OCI-LY1 (cell line): ENCODE data around the gene C18orf63.

Experiments used
- H2AFZ ChIP-seq: fragments of 200-600 bp; sonication (generic), shearing (Covaris generic); 2 replicates; pipeline ENCODE4 v1.6.0; 2014; ENCODE audit warnings: antibody characterized with exemption, mild to moderate bottlenecking, low read length
- H3F3A ChIP-seq: fragments of 200-600 bp; sonication (generic), shearing (Covaris generic); 2 replicates; pipeline ENCODE4 v1.6.0; 2014; ENCODE audit warnings: mild to moderate bottlenecking, antibody characterized with exemption, low read length, moderate library complexity; ENCODE audit not compliant: insufficient read depth
- H3K27ac ChIP-seq: fragments of 200-600 bp; sonication (generic); 2 replicates; pipeline ENCODE4 v1.5.1; 2014; ENCODE audit warnings: low read length, mixed run types, mild to moderate bottlenecking, low read depth; ENCODE audit not compliant: poor library complexity, severe bottlenecking
- H3K27me3 ChIP-seq: fragments of 200-600 bp; sonication (generic); 2 replicates; pipeline ENCODE4 v1.6.0; 2014; ENCODE audit warnings: antibody characterized with exemption, mild to moderate bottlenecking, low read length, moderate library complexity; ENCODE audit not compliant: insufficient read depth
- H3K36me3 ChIP-seq: fragments of 200-600 bp; sonication (generic); 2 replicates; pipeline ENCODE4 v1.6.1; 2014; ENCODE audit warnings: mild to moderate bottlenecking, antibody characterized with exemption, low read length, moderate library complexity, mixed read lengths; ENCODE audit not compliant: insufficient read depth
- H3K4me1 ChIP-seq: fragments of 200-600 bp; sonication (generic); 2 replicates; pipeline ENCODE4 v1.5.1; 2014; ENCODE audit warnings: mild to moderate bottlenecking, low read length, moderate library complexity; ENCODE audit not compliant: insufficient read depth, severe bottlenecking
- H3K4me2 ChIP-seq: fragments of 200-600 bp; sonication (generic), shearing (Covaris generic); 2 replicates; pipeline ENCODE4 v1.6.1; 2014; ENCODE audit warnings: low read length
- H3K4me3 ChIP-seq: fragments of 200-600 bp; sonication (generic); 2 replicates; pipeline ENCODE4 v1.5.1; 2014; ENCODE audit warnings: low read length, low read depth, mild to moderate bottlenecking, mixed read lengths; ENCODE audit not compliant: poor library complexity, severe bottlenecking
- H3K79me2 ChIP-seq: fragments of 200-600 bp; shearing (Covaris generic); 2 replicates; pipeline ENCODE4 v1.6.1; 2016; ENCODE audit warnings: mixed run types, low read length, mixed read lengths; ENCODE audit not compliant: insufficient read depth
- H3K9ac ChIP-seq: fragments of 200-600 bp; sonication (generic), shearing (Covaris generic); 2 replicates; pipeline ENCODE4 v1.6.1; 2014; ENCODE audit warnings: mild to moderate bottlenecking, low read length, mixed read lengths
- H3K9me2 ChIP-seq: fragments of 200-600 bp; sonication (generic), shearing (Covaris generic); 2 replicates; pipeline ENCODE4 v1.6.1; 2014; ENCODE audit warnings: low read depth, mild to moderate bottlenecking, low read length, mixed read lengths
- H3K9me3 ChIP-seq: fragments of 200-600 bp; shearing (Covaris generic); 2 replicates; pipeline ENCODE4 v1.6.1; 2014; ENCODE audit warnings: low read length, mixed read lengths
- H4K20me1 ChIP-seq: fragments of 200-600 bp; sonication (generic), shearing (Covaris generic); 2 replicates; pipeline ENCODE4 v1.6.0; 2016; ENCODE audit warnings: mild to moderate bottlenecking, low read length; ENCODE audit not compliant: insufficient read depth
- EZH2 ChIP-seq: fragments of 200-600 bp; sonication (generic), shearing (Covaris generic); IDR thresholded peaks from 2 replicates; pipeline ENCODE4 v1.8.0; 2017; ENCODE audit warnings: borderline replicate concordance, mixed run types, mild to moderate bottlenecking, antibody characterized with exemption, low read length, moderate library complexity, mixed read lengths
- TF ChIP-seq, protein P1 (sequence below): fragments of 200-600 bp; sonication (generic), shearing (Covaris generic); IDR thresholded peaks from 2 replicates; pipeline ENCODE4 v1.5.1; 2017; ENCODE audit warnings: mild to moderate bottlenecking, antibody characterized with exemption, low read length, moderate library complexity, mixed read lengths

Gene C18orf63

DNA sequence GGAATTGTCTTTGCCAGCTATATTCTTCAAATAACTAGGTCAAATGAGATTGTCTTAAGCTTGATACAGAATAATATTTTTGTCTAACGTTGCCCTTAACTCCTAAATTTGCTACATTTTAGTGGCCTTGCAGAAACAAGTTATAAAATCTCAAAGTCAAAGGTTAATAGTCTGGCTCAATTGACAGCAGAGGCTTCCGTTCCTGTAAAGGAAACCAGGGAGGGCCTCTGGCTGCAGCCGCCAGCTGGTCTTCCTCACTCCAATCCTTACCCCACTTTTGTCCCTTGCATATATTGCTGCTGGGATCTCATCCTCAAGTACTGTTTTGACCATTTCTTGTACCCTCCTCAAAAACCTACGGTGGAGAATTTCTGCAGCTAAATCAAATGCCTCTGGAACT lies 40.9 kb upstream of the C18orf63 start:
- Histone ChIP-seq H3K27ac (no peak overlapping the region), H2AFZ (no peak overlapping the region), H3K9me3 (no peaks in the 10 kb centered on the region; the same call in 1 of the 2 replicates), H3K36me3 (peaks cover 34% of the 10 kb centered on the region), H3K27me3 (no peaks in the 10 kb centered on the region), H3K9me2 (no peaks in the 10 kb centered on the region), H3K4me2 (no peak overlapping the region), H3F3A (no peaks in the 10 kb centered on the region), H4K20me1 (no peaks in the 10 kb centered on the region), H3K79me2 (peaks cover 16% of the 10 kb centered on the region), H3K9ac (no peak overlapping the region), H3K4me1 (no peaks in the 10 kb centered on the region), H3K4me3 (no peak overlapping the region)
- no peak for TF ChIP-seq EZH2
- TF ChIP-seq, protein P1, sequence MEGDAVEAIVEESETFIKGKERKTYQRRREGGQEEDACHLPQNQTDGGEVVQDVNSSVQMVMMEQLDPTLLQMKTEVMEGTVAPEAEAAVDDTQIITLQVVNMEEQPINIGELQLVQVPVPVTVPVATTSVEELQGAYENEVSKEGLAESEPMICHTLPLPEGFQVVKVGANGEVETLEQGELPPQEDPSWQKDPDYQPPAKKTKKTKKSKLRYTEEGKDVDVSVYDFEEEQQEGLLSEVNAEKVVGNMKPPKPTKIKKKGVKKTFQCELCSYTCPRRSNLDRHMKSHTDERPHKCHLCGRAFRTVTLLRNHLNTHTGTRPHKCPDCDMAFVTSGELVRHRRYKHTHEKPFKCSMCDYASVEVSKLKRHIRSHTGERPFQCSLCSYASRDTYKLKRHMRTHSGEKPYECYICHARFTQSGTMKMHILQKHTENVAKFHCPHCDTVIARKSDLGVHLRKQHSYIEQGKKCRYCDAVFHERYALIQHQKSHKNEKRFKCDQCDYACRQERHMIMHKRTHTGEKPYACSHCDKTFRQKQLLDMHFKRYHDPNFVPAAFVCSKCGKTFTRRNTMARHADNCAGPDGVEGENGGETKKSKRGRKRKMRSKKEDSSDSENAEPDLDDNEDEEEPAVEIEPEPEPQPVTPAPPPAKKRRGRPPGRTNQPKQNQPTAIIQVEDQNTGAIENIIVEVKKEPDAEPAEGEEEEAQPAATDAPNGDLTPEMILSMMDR, result no peak

DNA sequence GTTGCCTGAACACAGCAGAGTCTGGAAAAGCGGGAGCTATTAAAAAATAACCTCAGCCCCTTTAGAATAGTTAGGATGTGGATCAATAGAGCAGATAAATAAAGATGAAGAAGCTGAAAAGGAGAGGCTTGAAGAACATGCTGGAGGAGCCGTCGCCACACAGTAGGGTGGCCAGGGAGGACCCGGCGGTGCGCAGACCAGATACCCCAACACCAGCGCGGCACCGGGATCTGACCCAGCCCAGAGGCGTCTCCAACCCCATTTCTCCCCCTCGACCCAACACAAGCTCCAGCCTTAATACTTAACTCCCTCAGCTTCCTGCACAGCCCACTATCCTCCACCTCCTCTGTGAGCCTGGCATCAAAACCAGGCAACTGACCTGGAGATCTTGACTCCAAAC lies 39.9 kb upstream of the C18orf63 start:
- peaks cover 21% of the 10 kb centered on the region for H3K79me2 ChIP-seq
- H3K9me2 ChIP-seq, result no peaks in the 10 kb centered on the region
- H3K27me3 ChIP-seq, result no peaks in the 10 kb centered on the region
- no peaks in the 10 kb centered on the region for H3K4me1 ChIP-seq
- H3K4me3 ChIP-seq, result no peak overlapping the region
- H3K36me3 ChIP-seq, result peaks cover 34% of the 10 kb centered on the region
- no peaks in the 10 kb centered on the region; the same call in 1 of the 2 replicates for H3K9me3 ChIP-seq
- H3K27ac ChIP-seq, result no peak overlapping the region
- no peak overlapping the region for H2AFZ ChIP-seq
- no peak overlapping the region for H3K9ac ChIP-seq
- H4K20me1 ChIP-seq, result no peaks in the 10 kb centered on the region
- TF ChIP-seq EZH2, result no peak
- TF ChIP-seq, protein P1, result no peak
- H3K4me2 ChIP-seq, result no peak overlapping the region
- no peaks in the 10 kb centered on the region for H3F3A ChIP-seq

DNA sequence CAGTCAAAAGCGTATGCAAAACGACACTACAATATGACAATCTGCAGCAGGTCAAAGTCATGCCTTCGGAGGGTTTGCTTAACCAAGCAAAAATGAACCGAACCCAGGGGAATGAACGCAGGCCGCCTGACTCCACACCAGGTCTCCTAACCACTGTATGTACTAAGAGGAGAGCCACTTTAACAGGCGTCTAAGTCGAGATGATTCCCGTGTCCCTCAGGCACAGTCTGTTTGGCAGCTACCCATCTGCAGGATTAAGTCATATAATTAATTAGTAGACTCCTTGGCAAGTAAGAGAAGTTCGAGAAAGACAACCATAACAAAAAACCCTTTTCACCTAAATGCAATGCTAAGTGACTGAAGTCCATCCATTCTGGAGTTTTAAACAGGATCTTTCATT lies 39.0 kb upstream of the C18orf63 start:
- no peak overlapping the region for H3K4me3 ChIP-seq
- H3K4me1 ChIP-seq, result peaks cover 7% of the 10 kb centered on the region
- no peaks in the 10 kb centered on the region; the same call in 1 of the 2 replicates for H3K9me3 ChIP-seq
- H4K20me1 ChIP-seq, result no peaks in the 10 kb centered on the region
- peaks cover 21% of the 10 kb centered on the region for H3K79me2 ChIP-seq
- TF ChIP-seq EZH2, result no peak
- TF ChIP-seq, protein P1, result no peak
- H3K9ac ChIP-seq, result no peak overlapping the region
- no peak overlapping the region for H2AFZ ChIP-seq
- no peaks in the 10 kb centered on the region for H3K27me3 ChIP-seq
- no peak overlapping the region for H3K4me2 ChIP-seq
- H3K27ac ChIP-seq, result no peak overlapping the region
- no peaks in the 10 kb centered on the region for H3K9me2 ChIP-seq
- H3K36me3 ChIP-seq, result peaks cover 34% of the 10 kb centered on the region
- H3F3A ChIP-seq, result no peaks in the 10 kb centered on the region
